ENCODE results near the gene ARFGEF3. TPM values are rescaled to one million over a fixed set of nuclear protein-coding genes. Genes with fewer than 3 reads are reported as not detected.
A peak's percentile ranks its signal among the peaks of the same experiment; 100 is the strongest.
"Not testable (repeated sequence)": the region's sequence is repeated elsewhere in the genome, so short reads cannot be mapped to it uniquely, and the experiment has no call there.

Gene ARFGEF3
- 0.18 TPM for total RNA-seq

DNA sequence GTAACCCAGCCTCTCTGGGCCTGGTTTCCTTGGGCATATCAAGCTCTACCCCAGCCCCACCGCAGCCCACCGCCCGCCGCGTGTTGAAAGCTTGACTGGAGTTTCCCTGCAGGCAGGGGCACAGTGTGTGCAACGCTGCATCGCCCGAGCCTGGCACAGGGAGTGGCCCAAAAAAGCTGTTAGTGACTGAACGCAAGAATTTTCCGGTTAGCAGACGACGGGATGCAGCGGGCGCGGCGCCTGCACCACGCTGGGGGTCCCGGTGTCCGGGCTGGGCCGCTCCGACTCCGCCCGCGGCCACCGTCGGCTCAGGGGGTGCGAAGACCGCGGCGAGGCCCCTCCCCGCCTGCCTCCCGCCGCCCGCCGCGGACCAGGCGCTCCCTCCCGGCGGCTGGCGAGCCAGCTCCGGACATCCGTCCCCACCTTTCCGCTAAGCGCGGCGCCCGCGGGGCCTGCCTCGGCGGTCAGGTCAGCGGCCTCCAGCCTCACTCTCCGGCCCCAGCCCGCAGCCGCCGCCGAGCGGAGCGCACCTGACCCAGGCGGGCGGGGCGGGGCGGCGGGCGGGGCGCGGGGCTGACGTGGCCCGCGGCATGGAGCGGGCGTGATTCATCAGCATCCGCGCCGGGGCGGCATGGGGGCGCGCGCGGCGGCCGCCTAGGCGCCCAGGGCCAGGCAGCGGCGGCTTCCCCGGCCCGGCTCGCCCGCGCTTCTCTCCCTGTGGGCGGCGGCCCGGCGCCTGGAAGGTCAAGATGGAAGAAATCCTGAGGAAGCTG lies at the start of gene ARFGEF3:
Gene ARFGEF3 (plus strand): TSS at position 602 of the 773 bp plus-strand sequence. CDS start 148 bp downstream, at position 750.
- ATAC-seq (peak; percentile 94), DNase-seq (ENCODE audit: low spot score) (peak; percentile 55)

DNA sequence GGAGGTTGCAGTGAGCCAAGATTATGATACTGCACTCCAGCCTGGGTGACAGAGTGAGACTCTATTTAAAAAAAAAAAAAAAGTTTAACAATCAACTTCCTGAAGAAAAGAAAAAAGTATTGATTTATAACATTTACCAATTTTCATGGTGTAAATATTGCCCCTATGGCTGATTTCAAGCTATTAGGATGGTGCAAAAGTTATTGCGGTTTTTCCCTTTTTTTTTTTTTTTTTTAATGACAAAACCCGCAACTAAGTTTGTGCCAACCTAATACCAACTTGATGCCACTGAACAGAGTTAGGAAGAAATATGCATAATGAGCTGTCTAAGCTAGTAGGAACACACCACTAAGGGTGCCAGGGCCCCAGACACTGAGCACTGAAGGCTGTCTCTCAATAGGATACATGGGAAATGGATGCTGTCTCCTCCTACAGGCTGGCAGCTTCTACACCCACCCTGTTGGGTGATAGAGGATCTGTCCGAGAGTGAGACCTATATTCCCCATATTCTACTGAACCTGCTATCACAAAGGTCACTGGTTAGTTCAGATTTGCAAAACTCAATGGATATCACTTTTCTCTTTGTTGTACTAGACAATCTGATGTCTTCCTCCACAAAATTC lies 48.0 kb upstream of the ARFGEF3 start:
- ATAC-seq (no peak), DNase-seq (ENCODE audit: low spot score) (no peak)

DNA sequence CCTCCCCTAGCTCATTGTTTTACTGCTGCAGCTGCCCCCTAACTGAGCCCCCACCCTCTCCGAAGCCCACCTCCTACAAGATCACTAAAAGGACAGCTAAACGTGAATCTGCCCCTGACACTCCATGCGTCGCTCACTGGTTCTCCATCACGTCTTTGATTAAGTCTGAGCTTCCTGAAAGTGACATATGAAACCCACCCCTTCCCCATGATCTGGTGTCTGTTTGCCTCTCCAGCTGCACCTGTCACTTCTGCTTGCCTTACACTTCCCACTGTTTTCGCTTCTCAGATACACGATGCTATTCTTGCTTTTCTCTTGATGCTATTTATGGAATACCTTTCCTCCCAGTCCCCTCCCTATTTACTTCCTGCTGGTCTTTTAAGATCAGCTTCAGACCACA lies 46.5 kb upstream of the ARFGEF3 start:
- ATAC-seq (no peak), DNase-seq (ENCODE audit: low spot score) (no peak)

GRCh38 chr6:138115877-138116660 lies 45.7 kb upstream of the ARFGEF3 start:
- ATAC-seq = peak; percentile 98
- peak; percentile 51 for DNase-seq (ENCODE audit: low spot score)

DNA sequence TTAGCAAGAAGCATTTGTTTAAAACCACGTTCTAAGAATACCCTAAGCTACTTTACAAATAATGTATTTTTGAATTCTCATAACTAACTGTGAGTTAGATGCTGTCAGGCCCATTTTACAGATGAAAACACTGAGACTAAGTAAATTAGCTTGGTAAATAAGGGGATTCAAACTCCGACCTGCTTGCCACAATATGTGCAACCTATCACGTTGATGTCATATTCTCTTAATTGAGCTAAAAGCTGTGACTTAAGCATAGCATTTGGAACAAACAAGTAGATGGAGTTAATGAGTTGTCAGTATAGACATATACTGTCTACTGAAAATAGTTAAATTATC lies 45.1 kb upstream of the ARFGEF3 start:
- ATAC-seq (no peak), DNase-seq (ENCODE audit: low spot score) (no peak)

DNA sequence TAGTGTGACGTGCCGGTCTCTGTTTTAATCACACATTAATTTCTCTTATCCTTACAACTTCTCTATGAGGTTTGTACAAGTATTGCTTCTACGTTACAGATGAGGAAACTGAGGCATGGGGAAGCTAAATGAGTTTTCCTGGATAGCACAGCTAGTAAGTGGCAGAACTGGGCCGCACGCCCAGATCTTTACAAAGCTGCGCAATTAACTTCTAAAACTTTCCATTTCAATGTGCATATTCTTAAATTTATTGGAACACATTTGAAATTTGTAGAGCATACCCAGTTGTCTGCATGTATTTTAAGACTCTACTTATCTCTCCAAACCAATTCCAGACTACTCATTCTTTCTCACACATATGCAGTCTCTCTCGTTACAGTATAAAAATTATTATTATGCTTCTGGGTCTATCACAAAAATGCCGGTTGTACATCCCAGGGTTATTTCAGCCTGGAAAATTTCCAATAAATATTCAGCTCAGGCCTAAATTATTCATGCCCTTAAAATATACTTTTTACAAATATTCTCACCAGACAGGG lies 44.3 kb upstream of the ARFGEF3 start:
- no peak for ATAC-seq
- no peak for DNase-seq (ENCODE audit: low spot score)

DNA sequence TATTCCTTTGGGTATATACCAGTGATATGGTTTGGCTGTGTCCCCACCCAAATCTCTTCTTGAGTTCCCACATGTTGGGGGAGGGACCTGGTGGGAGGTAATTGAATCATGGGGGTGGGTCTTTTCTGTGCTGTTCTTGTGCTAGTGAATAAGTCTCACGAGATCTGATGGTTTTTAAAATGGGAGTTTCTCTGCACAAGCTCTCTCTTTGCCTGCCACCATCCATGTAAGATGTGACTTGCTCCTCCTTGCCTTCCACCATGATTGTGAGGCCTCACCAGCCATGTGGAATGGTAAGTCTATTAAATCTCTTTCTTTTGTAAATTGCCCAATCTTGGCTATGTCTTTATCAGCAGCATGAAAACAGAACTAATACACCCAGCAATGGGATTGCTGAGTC lies 42.5 kb upstream of the ARFGEF3 start:
- not testable (repeated sequence) for DNase-seq (ENCODE audit: low spot score); ATAC-seq

DNA sequence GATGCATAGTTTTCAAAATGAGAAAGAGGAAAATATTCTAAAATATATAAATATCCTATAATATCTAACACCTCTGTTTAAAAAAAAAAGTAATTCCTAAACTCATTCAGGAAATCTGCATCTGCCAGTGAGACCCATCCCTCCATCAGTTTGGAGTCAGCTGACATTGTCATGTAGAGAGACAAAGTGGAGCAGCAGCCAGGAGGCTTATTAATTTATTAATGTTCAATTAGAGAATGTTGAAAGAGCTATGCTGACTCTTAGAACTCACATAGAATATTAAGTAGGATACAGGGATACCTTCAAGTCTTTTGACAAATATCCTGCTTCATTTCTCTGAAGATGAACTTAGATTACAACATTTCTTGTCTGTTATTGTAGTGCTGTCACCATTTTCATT lies 41.8 kb upstream of the ARFGEF3 start:
- DNase-seq (ENCODE audit: low spot score) (no peak), ATAC-seq (no peak)

- DNase-seq (ENCODE audit: low spot score) (no peak), ATAC-seq (no peak)
Observed at GRCh38 chr6:138124096-138124495, 37.6 kb upstream of the ARFGEF3 start.

- ATAC-seq (no peak), DNase-seq (ENCODE audit: low spot score) (no peak)
Observed at GRCh38 chr6:138128096-138128495, 33.6 kb upstream of the ARFGEF3 start.

GRCh38 chr6:138129190-138129589 lies 32.5 kb upstream of the ARFGEF3 start:
- DNase-seq (ENCODE audit: low spot score) (no peak), ATAC-seq (no peak)

DNA sequence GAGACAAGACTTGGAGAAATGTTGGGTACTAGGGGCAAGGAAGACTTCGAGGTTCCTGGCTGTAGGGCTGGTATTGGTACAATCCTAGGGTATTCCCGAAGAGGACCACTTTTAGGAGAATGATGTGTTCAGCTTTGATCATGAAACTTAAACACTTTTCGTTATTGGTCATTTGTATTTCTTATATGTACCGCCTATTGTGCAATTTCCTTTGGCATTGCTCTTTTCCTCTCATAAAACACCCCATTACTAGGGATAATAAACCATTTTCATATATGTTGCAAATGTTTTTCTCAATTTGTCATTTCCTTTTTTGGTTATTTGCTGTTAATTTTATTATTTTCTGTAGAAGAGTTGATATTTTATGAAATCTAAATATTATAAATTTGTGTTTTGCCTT lies 18.9 kb upstream of the ARFGEF3 start:
- DNase-seq (ENCODE audit: low spot score) = no peak
- no peak for ATAC-seq

DNA sequence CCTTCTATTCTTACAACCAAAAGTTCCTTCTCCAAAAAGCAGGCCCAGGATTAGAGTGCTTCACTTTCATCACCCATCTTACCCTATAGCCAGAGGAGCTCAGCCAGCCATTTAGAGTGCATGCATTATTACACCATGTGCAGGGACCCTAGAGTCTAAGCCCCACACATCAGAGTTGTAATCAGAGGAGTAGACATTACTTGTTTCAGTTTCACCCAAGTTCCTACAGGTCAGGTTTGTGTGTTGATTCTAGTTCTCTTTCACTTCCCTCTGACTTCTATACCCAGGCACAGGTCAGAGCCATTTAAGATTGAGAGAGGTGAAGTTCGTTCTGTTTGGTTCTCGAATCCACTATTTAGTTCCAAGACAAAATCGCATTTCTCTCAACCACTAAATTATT lies 16.3 kb upstream of the ARFGEF3 start:
- DNase-seq (ENCODE audit: low spot score) (no peak), ATAC-seq (no peak)

DNA sequence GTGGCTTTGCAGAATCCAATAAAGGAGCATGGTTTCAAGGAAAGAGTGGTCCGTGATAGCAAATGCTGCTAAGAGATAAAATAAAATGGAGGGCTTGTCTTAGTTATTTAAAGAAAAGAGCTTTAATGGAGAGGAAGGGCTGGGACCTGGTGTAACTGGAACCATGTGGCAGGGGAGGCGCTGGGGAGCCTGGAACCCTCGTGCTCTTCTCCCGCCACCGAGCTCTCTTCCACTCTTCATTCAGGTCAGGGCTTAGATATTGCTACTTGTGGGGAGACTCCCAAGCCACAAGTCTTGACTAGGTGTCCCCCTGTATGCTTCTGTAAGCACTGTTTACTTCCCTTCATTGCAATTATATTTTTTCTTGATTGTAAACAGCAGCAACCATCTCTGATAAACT lies 15.2 kb upstream of the ARFGEF3 start:
- DNase-seq (ENCODE audit: low spot score) (no peak), ATAC-seq (no peak)

- ATAC-seq = no peak
- no peak for DNase-seq (ENCODE audit: low spot score)
Observed at GRCh38 chr6:138155443-138155842, 6.3 kb upstream of the ARFGEF3 start.

- no peak for ATAC-seq
- no peak for DNase-seq (ENCODE audit: low spot score)
Observed at GRCh38 chr6:138157986-138158638, 3.6 kb upstream of the ARFGEF3 start.

GRCh38 chr6:138159246-138159645 lies 2.5 kb upstream of the ARFGEF3 start:
- DNase-seq (ENCODE audit: low spot score) = no peak
- no peak for ATAC-seq

DNA sequence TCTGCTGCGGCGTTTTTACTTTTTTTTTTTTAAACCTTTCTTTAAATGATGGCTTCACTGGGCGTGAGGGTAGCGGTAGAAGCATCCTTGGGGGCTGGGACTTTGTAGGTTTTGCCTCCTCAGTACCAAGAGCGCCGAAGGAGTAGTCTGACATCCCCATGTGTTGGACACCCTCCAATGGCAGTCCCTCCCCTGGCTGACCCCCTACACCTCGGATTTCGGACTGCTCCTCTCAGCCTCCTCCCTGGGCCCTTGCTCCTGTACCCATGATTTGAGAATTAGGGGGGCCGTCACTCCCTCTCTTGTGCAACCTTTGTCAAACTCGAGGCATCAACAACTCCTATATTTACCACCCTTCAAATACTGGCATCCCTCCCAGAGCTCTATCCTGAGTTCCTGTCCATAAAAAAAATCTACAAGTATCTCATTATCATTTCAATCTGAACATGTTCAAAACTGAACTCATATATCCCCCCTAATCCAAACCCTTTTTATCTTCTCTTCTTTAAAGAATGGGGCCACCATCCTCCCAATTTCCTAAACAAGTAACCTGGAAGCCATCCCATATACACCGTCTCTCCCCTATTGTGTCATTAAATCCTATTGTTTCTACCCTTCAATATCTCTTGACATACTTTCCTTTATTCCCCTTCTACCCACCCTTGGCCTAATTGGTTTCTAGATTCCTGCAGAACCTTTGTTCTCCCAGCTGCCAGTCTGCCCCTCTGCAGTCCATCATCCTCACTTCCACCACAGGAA lies 1.2 kb upstream of the ARFGEF3 start:
- ATAC-seq = no peak
- no peak for DNase-seq (ENCODE audit: low spot score)

DNA sequence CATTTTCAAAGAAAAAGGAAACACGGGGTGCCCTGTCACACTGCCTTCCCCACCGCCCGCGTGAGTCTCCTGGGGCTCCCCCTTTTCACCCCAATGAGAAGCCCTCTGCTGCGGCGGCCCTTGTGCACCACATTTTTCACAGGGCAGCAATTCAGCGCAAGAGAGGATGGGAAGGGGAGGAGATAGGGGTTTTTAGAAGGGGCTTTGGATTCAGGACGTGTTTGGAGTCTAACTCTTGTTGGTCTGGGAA lies 726 bp upstream of the ARFGEF3 start:
- ATAC-seq (no peak), DNase-seq (ENCODE audit: low spot score) (no peak)

DNA sequence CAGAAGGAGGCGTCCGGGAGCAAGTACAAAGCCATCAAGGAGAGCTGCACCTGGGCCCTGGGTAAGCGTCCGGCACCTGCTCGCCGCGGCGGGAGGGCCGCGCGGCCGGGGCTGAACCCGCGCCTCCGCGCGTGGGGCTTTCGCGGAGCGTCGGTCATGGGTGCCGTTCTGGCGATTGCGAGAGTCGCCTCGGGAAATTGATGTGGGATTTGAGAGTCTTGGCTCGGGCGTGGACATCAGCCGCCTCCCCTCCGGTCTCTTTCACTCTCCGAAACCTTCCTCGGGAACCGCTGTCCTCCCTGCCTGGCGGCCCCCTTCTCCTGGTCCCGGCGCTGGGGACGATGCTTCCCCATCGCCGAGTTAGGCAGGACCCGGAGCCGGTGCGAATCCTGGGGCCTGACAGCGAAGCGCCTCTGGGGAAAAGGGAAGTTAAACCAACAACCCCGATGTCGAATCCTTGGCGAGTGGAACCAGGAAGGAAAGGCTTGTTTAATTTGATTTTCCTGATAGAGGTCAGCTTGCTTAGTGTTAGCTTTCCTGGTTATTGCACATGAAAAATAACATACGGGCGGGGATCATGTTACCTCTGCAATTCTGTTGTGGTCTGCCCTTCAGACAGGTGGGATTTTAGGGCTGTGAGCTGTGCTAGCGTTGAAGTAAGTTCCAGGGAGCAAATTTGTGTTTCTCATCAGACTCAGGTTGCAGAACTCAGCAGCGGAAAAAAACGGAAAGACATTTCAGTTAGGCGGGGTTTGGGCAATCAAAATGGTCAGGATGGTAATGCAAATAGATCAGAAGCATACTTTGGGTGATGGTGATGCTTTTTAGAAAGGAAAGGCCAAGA lies 594 bp downstream of the ARFGEF3 start:
- peak; percentile 28 for ATAC-seq
- no peak for DNase-seq (ENCODE audit: low spot score)

Measured in left lobe of liver (tissue), 2 donors.